ENCODE measurements around the gene PPP1R14C. TPM values are rescaled to one million over a fixed set of nuclear protein-coding genes. Genes with fewer than 3 reads are reported as not detected.

PPP1R14C gene
- total RNA-seq, 2 experiments from 2014 or later: 0.10 TPM

GRCh38 chr6:150293019-150293418 is 150.2 kb downstream of the PPP1R14C start:
- no peak for DNase-seq
- ChIA-PET CTCF (interaction anchor here (1.0 kb wide), 1 partner anchor 222 kb away, joined by 4 read pairs; no protein-coding TSS in a partner anchor), POLR2A (no interaction called here)
- Mint-ChIP-seq H3K9me3 (peaks cover 16% of the 10 kb centered on the region), H3K27me3 (peaks cover 10% of the 10 kb centered on the region), H3K36me3 (ENCODE audit: low read depth) (no peaks in the 10 kb centered on the region), H3K27ac (no peak overlapping the region), H3K4me3 (no peak overlapping the region), H3K4me1 (no peaks in the 10 kb centered on the region)

GRCh38 chr6:150293423-150294173 is 150.8 kb downstream of the PPP1R14C start:
- POLR2A ChIA-PET: no interaction called here
- DNase-seq: no peak
- Mint-ChIP-seq H3K4me1 (no peaks in the 10 kb centered on the region), H3K9me3 (peaks cover 18% of the 10 kb centered on the region), H3K27ac (no peak overlapping the region), H3K27me3 (peaks cover 10% of the 10 kb centered on the region), H3K36me3 (ENCODE audit: low read depth) (no peaks in the 10 kb centered on the region), H3K4me3 (no peak overlapping the region)
- CTCF ChIA-PET: interaction anchor here (1.0 kb wide), 1 partner anchor 223 kb away, joined by 4 read pairs; no protein-coding TSS in a partner anchor

GRCh38 chr6:150296890-150297289 is 154.0 kb downstream of the PPP1R14C start:
- Mint-ChIP-seq H3K4me1 (peaks cover 3% of the 10 kb centered on the region), H3K27me3 (peaks cover 3% of the 10 kb centered on the region), H3K27ac (no peak overlapping the region), H3K4me3 (no peak overlapping the region), H3K9me3 (peaks cover 18% of the 10 kb centered on the region), H3K36me3 (ENCODE audit: low read depth) (no peaks in the 10 kb centered on the region)
- ChIA-PET POLR2A (no interaction called here), CTCF (no interaction called here)
- DNase-seq: no peak

- Mint-ChIP-seq H3K4me1 (peaks cover 9% of the 10 kb centered on the region), H3K27ac (no peak overlapping the region), H3K9me3 (peaks cover 18% of the 10 kb centered on the region), H3K36me3 (ENCODE audit: low read depth) (no peaks in the 10 kb centered on the region), H3K4me3 (no peak overlapping the region), H3K27me3 (peaks cover 3% of the 10 kb centered on the region)
- POLR2A ChIA-PET: no interaction called here
- no peak for DNase-seq
- CTCF ChIA-PET: no interaction called here
Observed at GRCh38 chr6:150297327-150298029, 154.6 kb downstream of the PPP1R14C start.

GRCh38 chr6:150298030-150298380 is 155.2 kb downstream of the PPP1R14C start:
- Mint-ChIP-seq H3K9me3 (peaks cover 18% of the 10 kb centered on the region), H3K4me1 (peaks cover 14% of the 10 kb centered on the region), H3K4me3 (no peak overlapping the region), H3K36me3 (ENCODE audit: low read depth) (no peaks in the 10 kb centered on the region), H3K27ac (no peak overlapping the region), H3K27me3 (peaks cover 3% of the 10 kb centered on the region)
- CTCF ChIA-PET: no interaction called here
- POLR2A ChIA-PET: no interaction called here
- no peak for DNase-seq

GRCh38 chr6:150298676-150299075 is 155.8 kb downstream of the PPP1R14C start:
- H3K4me3 Mint-ChIP-seq: no peak overlapping the region
- peaks cover 14% of the 10 kb centered on the region for H3K4me1 Mint-ChIP-seq
- H3K27me3 Mint-ChIP-seq: peaks cover 3% of the 10 kb centered on the region
- H3K9me3 Mint-ChIP-seq: peaks cover 18% of the 10 kb centered on the region
- POLR2A ChIA-PET: no interaction called here
- CTCF ChIA-PET: interaction anchor here (0.5 kb wide), 1 partner anchor 1882 kb away, joined by 3 read pairs; no protein-coding TSS in a partner anchor
- DNase-seq: no peak
- no peaks in the 10 kb centered on the region for H3K36me3 Mint-ChIP-seq (ENCODE audit: low read depth)
- H3K27ac Mint-ChIP-seq: no peak overlapping the region

Other genes with a start within 250 kb of the PPP1R14C start
- not detected for gene RAET1E, start 244.9 kb upstream of the PPP1R14C start, total RNA-seq
- gene RAET1G, start 219.9 kb upstream of the PPP1R14C start, total RNA-seq: not detected
- gene ULBP2, start 201.0 kb upstream of the PPP1R14C start, total RNA-seq: 1 to 10 TPM; 1.5 to 1.8 TPM
- gene ULBP1, start 179.1 kb upstream of the PPP1R14C start, total RNA-seq: 1 to 10 TPM; 2.1 to 2.3 TPM
- not detected for gene RAET1L, start 117.5 kb upstream of the PPP1R14C start, total RNA-seq
- 1 to 10 TPM; 2.2 to 3.5 TPM for gene ULBP3, start 73.9 kb upstream of the PPP1R14C start, total RNA-seq
- not detected for gene IYD, start 226.0 kb downstream of the PPP1R14C start, total RNA-seq